Neural progenitor cell (in vitro differentiated cells): ENCODE results near the gene ZNF385D. TPM values are rescaled to one million over a fixed set of nuclear protein-coding genes. Genes with fewer than 3 reads are reported as not detected.

Source experiments
- DNase-seq: peaks from one replicate; pipeline ENCODE4 v3.0.0-alpha.2; 2016; ENCODE audit warnings: low spot score
- H2AFZ ChIP-seq: fragments of 200-600 bp; sonication (generic); replicated peaks from 2 replicates; pipeline ENCODE4 v1.6.1; 2016; ENCODE audit warnings: antibody characterized with exemption
- H3F3A ChIP-seq: fragments of 200-600 bp; sonication (generic); 2 replicates; pipeline ENCODE4 v1.6.1; 2016; ENCODE audit warnings: antibody characterized with exemption, low read depth
- H3K27ac ChIP-seq: fragments of 200-600 bp; sonication (generic); 2 replicates; pipeline ENCODE4 v1.5.1; 2016; ENCODE audit warnings: mild to moderate bottlenecking
- H3K27me3 ChIP-seq: fragments of 200-600 bp; sonication (generic); 2 replicates; pipeline ENCODE4 v1.6.1; 2016; ENCODE audit warnings: mild to moderate bottlenecking, moderate library complexity
- H3K36me3 ChIP-seq: fragments of 200-600 bp; sonication (generic); 2 replicates; pipeline ENCODE4 v1.5.1; 2016
- H3K4me1 ChIP-seq: fragments of 200-600 bp; sonication (generic); 2 replicates; pipeline ENCODE4 v1.6.1; 2016; ENCODE audit warnings: mixed run types
- H3K4me2 ChIP-seq: fragments of 200-600 bp; sonication (generic); 2 replicates; pipeline ENCODE4 v1.6.1; 2016
- H3K4me3 ChIP-seq: fragments of 200-600 bp; sonication (generic); 2 replicates; pipeline ENCODE4 v1.5.1; 2016
- H3K79me2 ChIP-seq: fragments of 200-600 bp; sonication (generic); 2 replicates; pipeline ENCODE4 v1.6.1; 2016; ENCODE audit warnings: low read depth
- H3K9ac ChIP-seq: fragments of 200-600 bp; sonication (generic); 2 replicates; pipeline ENCODE4 v1.6.1; 2016
- H3K9me3 ChIP-seq: fragments of 200-600 bp; sonication (generic); 2 replicates; pipeline ENCODE4 v1.5.1; 2016; ENCODE audit warnings: low read depth
- H4K20me1 ChIP-seq: fragments of 200-600 bp; sonication (generic); 2 replicates; pipeline ENCODE4 v1.6.1; 2016; ENCODE audit warnings: low read depth
- H3K27ac Mint-ChIP-seq: 3 replicates; pipeline ENCODE4 v1.8.0; 2021; ENCODE audit warnings: mixed read lengths
- H3K27me3 Mint-ChIP-seq: 2 replicates; pipeline ENCODE4 v1.8.0; 2022; ENCODE audit warnings: low read depth, mild to moderate bottlenecking, inconsistent platforms, moderate library complexity, mixed read lengths; ENCODE audit not compliant: insufficient read depth
- H3K36me3 Mint-ChIP-seq: 3 replicates; pipeline ENCODE4 v1.8.0; 2021; ENCODE audit warnings: mixed read lengths
- H3K4me1 Mint-ChIP-seq: 3 replicates; pipeline ENCODE4 v1.8.0; 2021; ENCODE audit warnings: mixed read lengths
- H3K4me3 Mint-ChIP-seq: 3 replicates; pipeline ENCODE4 v1.8.0; 2021; ENCODE audit warnings: mild to moderate bottlenecking, moderate library complexity, mixed read lengths
- H3K9me3 Mint-ChIP-seq: 3 replicates; pipeline ENCODE4 v1.8.0; 2020; ENCODE audit warnings: mixed read lengths
- EZH2 ChIP-seq: fragments of 200-600 bp; sonication (generic); IDR thresholded peaks from 2 replicates; pipeline ENCODE4 v1.6.1; 2017; ENCODE audit warnings: antibody characterized with exemption, mild to moderate bottlenecking, moderate library complexity
- EZH2phosphoT487 ChIP-seq: fragments of 200-600 bp; sonication (generic); IDR thresholded peaks from 2 replicates; pipeline ENCODE4 v1.6.1; 2017; ENCODE audit warnings: antibody characterized with exemption
- total RNA-seq: library from RNA; depleted of rRNA; stranded (reverse); fragments of >200 nt; gene quantifications from 2 replicates; pipeline ENCODE4 v1.2.3, GENCODE V29; 2015; ENCODE audit warnings: low replicate concordance
- TF ChIP-seq, protein P1 (sequence below): fragments of 200-600 bp; sonication (generic); IDR thresholded peaks from 2 replicates; pipeline ENCODE4 v1.5.1; 2017; ENCODE audit warnings: antibody characterized with exemption, mild to moderate bottlenecking

Gene ZNF385D
- total RNA-seq, 1 donor from 2014 or later: 4.4 TPM

DNA sequence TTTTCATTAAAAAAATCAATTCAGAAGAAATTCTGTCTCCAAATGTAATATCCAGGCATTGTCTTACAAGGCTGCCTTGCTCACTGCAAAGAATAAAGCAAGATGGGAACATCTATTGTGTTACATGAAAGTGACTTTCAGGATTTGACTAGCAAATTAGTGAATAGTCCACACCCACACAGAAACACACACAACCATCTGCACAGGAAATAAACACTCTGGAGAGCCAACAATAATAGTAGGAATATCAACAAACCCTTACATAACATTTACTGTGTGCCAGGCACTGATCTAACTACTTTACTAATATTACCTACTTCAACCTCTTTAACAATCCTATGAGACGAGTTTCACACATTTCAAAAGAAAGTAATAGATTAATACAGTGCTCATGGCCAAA, 28.9 kb upstream of the ZNF385D start:
- Histone ChIP-seq H2AFZ (no peak overlapping the region), H4K20me1 (no peaks in the 10 kb centered on the region), H3K27me3 (no peaks in the 10 kb centered on the region), H3K27ac (no peak overlapping the region), H3F3A (no peaks in the 10 kb centered on the region), H3K4me1 (no peaks in the 10 kb centered on the region), H3K4me3 (no peak overlapping the region), H3K9me3 (no peaks in the 10 kb centered on the region), H3K79me2 (no peaks in the 10 kb centered on the region), H3K4me2 (no peak overlapping the region), H3K36me3 (no peaks in the 10 kb centered on the region), H3K9ac (no peak overlapping the region)
- H3K9me3 Mint-ChIP-seq: no peaks in the 10 kb centered on the region
- no peak overlapping the region for H3K27ac Mint-ChIP-seq
- no peaks in the 10 kb centered on the region for H3K4me1 Mint-ChIP-seq
- TF ChIP-seq EZH2phosphoT487 (no peak), EZH2 (no peak)
- TF ChIP-seq, protein P1, sequence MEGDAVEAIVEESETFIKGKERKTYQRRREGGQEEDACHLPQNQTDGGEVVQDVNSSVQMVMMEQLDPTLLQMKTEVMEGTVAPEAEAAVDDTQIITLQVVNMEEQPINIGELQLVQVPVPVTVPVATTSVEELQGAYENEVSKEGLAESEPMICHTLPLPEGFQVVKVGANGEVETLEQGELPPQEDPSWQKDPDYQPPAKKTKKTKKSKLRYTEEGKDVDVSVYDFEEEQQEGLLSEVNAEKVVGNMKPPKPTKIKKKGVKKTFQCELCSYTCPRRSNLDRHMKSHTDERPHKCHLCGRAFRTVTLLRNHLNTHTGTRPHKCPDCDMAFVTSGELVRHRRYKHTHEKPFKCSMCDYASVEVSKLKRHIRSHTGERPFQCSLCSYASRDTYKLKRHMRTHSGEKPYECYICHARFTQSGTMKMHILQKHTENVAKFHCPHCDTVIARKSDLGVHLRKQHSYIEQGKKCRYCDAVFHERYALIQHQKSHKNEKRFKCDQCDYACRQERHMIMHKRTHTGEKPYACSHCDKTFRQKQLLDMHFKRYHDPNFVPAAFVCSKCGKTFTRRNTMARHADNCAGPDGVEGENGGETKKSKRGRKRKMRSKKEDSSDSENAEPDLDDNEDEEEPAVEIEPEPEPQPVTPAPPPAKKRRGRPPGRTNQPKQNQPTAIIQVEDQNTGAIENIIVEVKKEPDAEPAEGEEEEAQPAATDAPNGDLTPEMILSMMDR: no peak
- H3K27me3 Mint-ChIP-seq: no peaks in the 10 kb centered on the region
- no peaks in the 10 kb centered on the region for H3K36me3 Mint-ChIP-seq
- no peak overlapping the region for H3K4me3 Mint-ChIP-seq
- DNase-seq: no peak

DNA sequence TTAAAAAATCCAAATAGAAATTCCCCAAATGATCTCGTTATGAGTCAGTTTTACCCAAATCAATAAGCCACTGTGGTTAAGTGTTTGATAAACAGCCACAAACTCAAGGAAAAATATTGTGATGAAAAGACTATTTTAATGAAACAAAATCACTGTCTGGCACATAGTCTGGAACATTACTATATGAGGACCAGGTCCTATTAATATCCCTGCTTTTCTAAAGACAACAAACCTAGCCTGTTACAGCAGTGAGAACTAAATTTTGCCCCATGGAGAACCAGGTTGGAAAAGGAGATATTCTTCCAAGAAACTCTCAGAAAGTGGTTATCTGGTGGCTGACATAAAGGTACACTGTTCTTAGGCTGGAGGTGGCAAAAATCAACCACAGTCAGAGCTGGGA, 27.7 kb upstream of the ZNF385D start:
- no peaks in the 10 kb centered on the region for H3F3A ChIP-seq
- H4K20me1 ChIP-seq: no peaks in the 10 kb centered on the region
- Mint-ChIP-seq H3K36me3 (no peaks in the 10 kb centered on the region), H3K9me3 (no peaks in the 10 kb centered on the region), H3K27me3 (no peaks in the 10 kb centered on the region), H3K4me3 (no peak overlapping the region), H3K27ac (no peak overlapping the region), H3K4me1 (no peaks in the 10 kb centered on the region)
- DNase-seq: no peak
- H3K4me2 ChIP-seq: no peak overlapping the region
- no peak overlapping the region for H3K4me3 ChIP-seq
- no peaks in the 10 kb centered on the region for H3K27me3 ChIP-seq
- TF ChIP-seq EZH2phosphoT487 (no peak), EZH2 (no peak)
- TF ChIP-seq, protein P1: no peak
- no peak overlapping the region for H3K9ac ChIP-seq
- H3K27ac ChIP-seq: no peak overlapping the region
- no peak overlapping the region for H2AFZ ChIP-seq
- no peaks in the 10 kb centered on the region for H3K36me3 ChIP-seq
- no peaks in the 10 kb centered on the region for H3K9me3 ChIP-seq
- H3K4me1 ChIP-seq: no peaks in the 10 kb centered on the region
- no peaks in the 10 kb centered on the region for H3K79me2 ChIP-seq

DNA sequence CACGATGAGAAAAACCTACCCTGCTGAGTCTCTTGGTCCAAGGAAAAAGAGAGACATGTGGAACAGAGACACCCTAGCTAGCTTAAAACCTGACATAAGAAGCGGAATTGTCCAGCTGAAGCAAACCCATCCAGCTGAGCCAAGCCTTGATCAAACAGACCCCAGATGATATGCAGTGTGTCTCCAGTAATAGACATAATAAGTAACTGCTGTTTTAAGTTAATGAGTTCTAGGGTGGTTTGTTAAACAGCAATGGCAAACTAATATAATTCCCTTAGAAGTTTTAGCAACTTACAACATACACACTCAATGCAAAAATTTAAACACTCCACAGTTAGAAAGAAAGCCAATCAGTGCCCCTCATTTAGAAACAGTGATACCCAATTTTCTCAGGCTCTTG, 26.8 kb upstream of the ZNF385D start:
- H3K9me3 Mint-ChIP-seq: no peaks in the 10 kb centered on the region
- H3K36me3 Mint-ChIP-seq: no peaks in the 10 kb centered on the region
- Histone ChIP-seq H3K79me2 (no peaks in the 10 kb centered on the region), H3K9ac (no peak overlapping the region), H3K27ac (no peak overlapping the region), H3K9me3 (no peaks in the 10 kb centered on the region), H3F3A (no peaks in the 10 kb centered on the region), H3K4me1 (no peaks in the 10 kb centered on the region), H2AFZ (no peak overlapping the region), H4K20me1 (no peaks in the 10 kb centered on the region), H3K4me2 (no peak overlapping the region), H3K4me3 (no peak overlapping the region), H3K27me3 (no peaks in the 10 kb centered on the region), H3K36me3 (no peaks in the 10 kb centered on the region)
- no peaks in the 10 kb centered on the region for H3K4me1 Mint-ChIP-seq
- H3K27me3 Mint-ChIP-seq: no peaks in the 10 kb centered on the region
- no peak overlapping the region for H3K4me3 Mint-ChIP-seq
- no peak for DNase-seq
- TF ChIP-seq EZH2 (no peak), EZH2phosphoT487 (no peak)
- TF ChIP-seq, protein P1: no peak
- no peak overlapping the region for H3K27ac Mint-ChIP-seq

DNA sequence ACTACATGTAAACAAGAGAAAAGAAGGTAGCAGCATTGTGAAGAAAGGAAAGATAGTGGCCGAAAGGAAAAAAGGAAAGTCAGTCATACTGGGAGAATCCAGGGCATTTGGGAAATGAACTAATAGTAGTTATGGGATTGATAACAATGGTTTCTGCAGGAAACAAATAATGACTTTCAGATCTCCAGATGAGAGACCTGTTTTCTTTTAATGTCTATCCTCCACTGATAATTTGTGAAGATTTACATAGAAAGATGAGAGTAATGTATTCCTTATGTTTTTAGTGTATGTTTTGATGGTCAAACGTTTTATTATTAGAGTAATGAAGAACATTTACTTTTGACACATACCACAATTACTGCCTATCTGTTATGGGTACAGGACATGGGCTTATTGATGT, 15.0 kb upstream of the ZNF385D start:
- no peak overlapping the region for H3K27ac Mint-ChIP-seq
- no peaks in the 10 kb centered on the region for H3K79me2 ChIP-seq

More for the DNA sequence above, 15.0 kb upstream of the ZNF385D start:
- no peak overlapping the region for H3K9ac ChIP-seq
- Mint-ChIP-seq H3K4me3 (no peak overlapping the region), H3K4me1 (no peaks in the 10 kb centered on the region), H3K27me3 (no peaks in the 10 kb centered on the region), H3K9me3 (no peaks in the 10 kb centered on the region), H3K36me3 (no peaks in the 10 kb centered on the region)
- no peaks in the 10 kb centered on the region for H3K4me1 ChIP-seq
- no peak overlapping the region for H2AFZ ChIP-seq
- H3K4me3 ChIP-seq: no peak overlapping the region
- no peak for TF ChIP-seq EZH2phosphoT487
- TF ChIP-seq, protein P1: no peak
- TF ChIP-seq EZH2: no peak
- no peak for DNase-seq
- H3F3A ChIP-seq: no peaks in the 10 kb centered on the region
- H4K20me1 ChIP-seq: no peaks in the 10 kb centered on the region
- H3K27ac ChIP-seq: no peak overlapping the region
- H3K9me3 ChIP-seq: no peaks in the 10 kb centered on the region
- H3K27me3 ChIP-seq: no peaks in the 10 kb centered on the region
- H3K4me2 ChIP-seq: no peak overlapping the region
- H3K36me3 ChIP-seq: no peaks in the 10 kb centered on the region
